WTC11 (cell line): ENCODE results near the gene ZIC5. TPM values are rescaled to one million over a fixed set of nuclear protein-coding genes. Genes with fewer than 3 reads are reported as not detected.

ENCODE experiments used
- ATAC-seq: fragments of 200-7000 bp; cut with Tn5 transposase; 2 replicates; pipeline ENCODE4 v1.10.0; 2021; ENCODE audit warnings: mild to moderate bottlenecking, moderate library complexity
- CTCF ChIA-PET: fragments of 300-600 bp; sonication (Branson Sonifier 250); formaldehyde crosslinking; loops from one replicate; lab custom pipeline; 2021; ENCODE audit warnings: antibody characterized with exemption; lab: Charles Lee
- POLR2A ChIA-PET: fragments of 350-600 bp; sonication (Branson Sonifier 250); formaldehyde crosslinking; loops from one replicate; lab custom pipeline; 2021; ENCODE audit warnings: antibody characterized with exemption; lab: Charles Lee
- DNase-seq: peaks from one replicate; pipeline ENCODE4 v3.0.0; 2021; ENCODE audit warnings: low spot score
- H3K27ac Mint-ChIP-seq: 2 replicates; pipeline ENCODE4 v1.8.0; 2021; ENCODE audit warnings: mixed read lengths
- H3K27me3 Mint-ChIP-seq: 2 replicates; pipeline ENCODE4 v1.8.0; 2021; ENCODE audit warnings: low read depth, mild to moderate bottlenecking, moderate library complexity, mixed read lengths
- H3K36me3 Mint-ChIP-seq: 2 replicates; pipeline ENCODE4 v1.8.0; 2021; ENCODE audit warnings: mixed read lengths
- H3K4me1 Mint-ChIP-seq: 2 replicates; pipeline ENCODE4 v1.8.0; 2022; ENCODE audit warnings: mixed read lengths
- H3K4me3 Mint-ChIP-seq: 2 replicates; pipeline ENCODE4 v1.8.0; 2021; ENCODE audit warnings: mild to moderate bottlenecking, moderate library complexity, mixed read lengths
- H3K9me3 Mint-ChIP-seq: 2 replicates; pipeline ENCODE4 v1.8.0; 2021; ENCODE audit warnings: mixed read lengths
- HMGXB4 ChIP-seq: sonication (generic); formaldehyde crosslinking; IDR thresholded peaks from 2 replicates; pipeline ENCODE4 v1.8.1; 2023; ENCODE audit warnings: mild to moderate bottlenecking, moderate library complexity, missing genetic modification reagents
- PRRX2 ChIP-seq: fragments of 250-450 bp; sonication (Bioruptor Pico); IDR thresholded peaks from 2 replicates; pipeline ENCODE4 v1.8.0; 2021; ENCODE audit warnings: mild to moderate bottlenecking
- SP1 ChIP-seq: sonication (generic); formaldehyde crosslinking; conservative IDR thresholded peaks from 2 replicates; pipeline ENCODE4 v1.8.1; 2022; ENCODE audit warnings: missing genetic modification reagents
- STAT6 ChIP-seq: sonication (generic); formaldehyde crosslinking; conservative IDR thresholded peaks from 2 replicates; pipeline ENCODE4 v1.8.1; 2023; ENCODE audit warnings: mild to moderate bottlenecking, low read depth, missing genetic modification reagents, moderate library complexity
- ZMAT4 ChIP-seq: fragments of 250-450 bp; sonication (Bioruptor Pico); IDR thresholded peaks from 2 replicates; pipeline ENCODE4 v1.9.0; 2021; ENCODE audit warnings: mild to moderate bottlenecking
- ZNF532 ChIP-seq: fragments of 250-450 bp; sonication (Bioruptor Pico); IDR thresholded peaks from 2 replicates; pipeline ENCODE4 v1.9.0; 2021; ENCODE audit warnings: mild to moderate bottlenecking, borderline replicate concordance
- total RNA-seq: library from RNA; stranded (reverse); gene quantifications from 3 replicates; pipeline ENCODE4 v1.2.3, GENCODE V29; 2021

Gene ZIC5
- total RNA-seq, 1 experiment from 2014 or later = 46.4 TPM

GRCh38 chr13:99961636-99962035, 9.9 kb downstream of the ZIC5 start:
- ChIA-PET CTCF (interaction anchor here (0.5 to 1.4 kb wide), 3 partner anchors 21 to 305 kb away, joined by 3 to 4 read pairs (median 3); no protein-coding TSS in a partner anchor), POLR2A (interaction anchor here (1.0 to 1.2 kb wide), 2 partner anchors 19 to 30 kb away, joined by 3 to 5 read pairs; no protein-coding TSS in a partner anchor)
- TF ChIP-seq ZMAT4 (CRISPR knock-in tag) (0 out of 2 replicates have a peak, but pooled peaks have one; percentile 8), PRRX2 (CRISPR knock-in tag) (0 out of 2 replicates have a peak, but pooled peaks have one; percentile 27), ZNF532 (CRISPR knock-in tag) (0 out of 2 replicates have a peak, but pooled peaks have one; percentile 19), SP1 (CRISPR knock-in tag) (no peak)
- H3K27ac Mint-ChIP-seq = no peak overlapping the region
- ATAC-seq (no peak), DNase-seq (no peak)
- H3K4me3 Mint-ChIP-seq = no peak overlapping the region
- H3K36me3 Mint-ChIP-seq = peaks cover 27% of the 10 kb centered on the region
- peaks cover 47% of the 10 kb centered on the region for H3K27me3 Mint-ChIP-seq
- peaks cover 72% of the 10 kb centered on the region for H3K4me1 Mint-ChIP-seq
- no peaks in the 10 kb centered on the region for H3K9me3 Mint-ChIP-seq

- no peak for DNase-seq
- peak overlapping the region; percentile 51 for H3K4me3 Mint-ChIP-seq
- peaks cover 56% of the 10 kb centered on the region for H3K27me3 Mint-ChIP-seq
- no peaks in the 10 kb centered on the region for H3K9me3 Mint-ChIP-seq
- ChIA-PET CTCF (interaction anchor here (0.5 to 6.7 kb wide), 15 partner anchors 15 to 566 kb away, joined by 3 to 48 read pairs (median 4); no protein-coding TSS in a partner anchor), POLR2A (interaction anchor here (1.2 kb wide), 1 partner anchor 9 kb away, joined by 5 read pairs; no protein-coding TSS in a partner anchor)
- H3K4me1 Mint-ChIP-seq = peaks cover 69% of the 10 kb centered on the region
- no peak for ATAC-seq
- H3K27ac Mint-ChIP-seq = no peak overlapping the region
- TF ChIP-seq ZMAT4 (CRISPR knock-in tag) (0 out of 2 replicates have a peak, but pooled peaks have one; percentile 17), STAT6 (no peak)
- peaks cover 18% of the 10 kb centered on the region for H3K36me3 Mint-ChIP-seq
Measured at GRCh38 chr13:99960663-99961311, 10.8 kb downstream of the ZIC5 start.

- ChIA-PET CTCF (interaction anchor here (0.6 to 6.7 kb wide), 30 partner anchors 8 to 613 kb away, joined by 3 to 48 read pairs (median 5); partner anchors contain the start of gene PCCA), POLR2A (interaction anchor here (0.7 to 2.4 kb wide), 4 partner anchors 10 to 273 kb away, joined by 3 to 11 read pairs (median 6); no protein-coding TSS in a partner anchor)
- ATAC-seq (peak; percentile 6; the same call in 1 of the 2 replicates), DNase-seq (peak; percentile 43)
- TF ChIP-seq PRRX2 (CRISPR knock-in tag) = no peak
- peak; percentile 76 for TF ChIP-seq HMGXB4 (CRISPR knock-in tag)
- peaks cover 67% of the 10 kb centered on the region for H3K27me3 Mint-ChIP-seq
- H3K27ac Mint-ChIP-seq = no peak overlapping the region
- H3K4me3 Mint-ChIP-seq = peak overlapping the region; percentile 87
- no peaks in the 10 kb centered on the region for H3K9me3 Mint-ChIP-seq
- H3K36me3 Mint-ChIP-seq = peaks cover 12% of the 10 kb centered on the region
- peaks cover 74% of the 10 kb centered on the region for H3K4me1 Mint-ChIP-seq
Measured at GRCh38 chr13:99959540-99960230, 11.9 kb downstream of the ZIC5 start.
